ENCODE data around the gene PCCA. TPM values are rescaled to one million over a fixed set of nuclear protein-coding genes. Genes with fewer than 3 reads are reported as not detected.

Gene PCCA
- polyA plus RNA-seq, 1 experiment, result 22.6 TPM

DNA sequence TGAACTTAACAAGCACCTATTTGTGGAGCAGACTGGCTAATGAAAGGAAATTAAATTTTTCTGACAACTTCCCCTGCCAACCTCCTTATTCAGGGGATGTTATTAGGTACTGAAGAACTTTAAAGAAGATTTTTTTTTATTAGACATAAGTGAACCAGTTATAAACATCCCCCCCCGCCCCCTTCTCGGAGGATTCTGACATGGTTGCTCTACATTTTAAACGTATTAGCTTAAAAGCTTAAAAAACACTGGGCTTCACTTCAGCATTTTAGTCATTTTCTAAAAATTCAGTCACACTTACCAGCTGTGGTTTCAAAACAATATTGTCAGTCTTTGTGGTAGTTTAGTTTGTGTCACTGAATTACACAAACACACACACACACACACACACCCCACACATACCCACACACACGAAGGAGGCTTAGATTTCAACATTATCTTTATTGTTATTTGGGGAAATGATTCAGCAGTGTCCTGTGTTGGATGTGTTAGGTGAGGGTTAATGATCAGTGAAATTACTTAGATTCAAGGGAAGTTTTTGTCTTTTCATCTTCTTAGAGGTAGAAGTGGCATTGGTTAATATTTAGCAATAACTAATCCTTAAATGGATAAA is 145.7 kb downstream of the PCCA start:
- no peaks in the 10 kb centered on the region for H3K27me3 ChIP-seq (ENCODE audit: control insufficient read depth, insufficient read depth, low read length)
- DNase-seq (ENCODE audit: low read depth, low spot score), result no peak
- ChIA-PET CTCF (interaction anchor here (0.6 to 5.6 kb wide), 17 partner anchors 11 to 821 kb away, joined by 3 to 67 read pairs (median 4); partner anchors contain the start of gene PCCA), POLR2A (interaction anchor here (1.2 kb wide), 1 partner anchor 146 kb away, joined by 3 read pairs; the partner anchor contains the start of gene PCCA)
- no peaks in the 10 kb centered on the region for H3K9me3 ChIP-seq (ENCODE audit: control insufficient read depth, insufficient read depth, low read length)
- TF ChIP-seq, protein P1, sequence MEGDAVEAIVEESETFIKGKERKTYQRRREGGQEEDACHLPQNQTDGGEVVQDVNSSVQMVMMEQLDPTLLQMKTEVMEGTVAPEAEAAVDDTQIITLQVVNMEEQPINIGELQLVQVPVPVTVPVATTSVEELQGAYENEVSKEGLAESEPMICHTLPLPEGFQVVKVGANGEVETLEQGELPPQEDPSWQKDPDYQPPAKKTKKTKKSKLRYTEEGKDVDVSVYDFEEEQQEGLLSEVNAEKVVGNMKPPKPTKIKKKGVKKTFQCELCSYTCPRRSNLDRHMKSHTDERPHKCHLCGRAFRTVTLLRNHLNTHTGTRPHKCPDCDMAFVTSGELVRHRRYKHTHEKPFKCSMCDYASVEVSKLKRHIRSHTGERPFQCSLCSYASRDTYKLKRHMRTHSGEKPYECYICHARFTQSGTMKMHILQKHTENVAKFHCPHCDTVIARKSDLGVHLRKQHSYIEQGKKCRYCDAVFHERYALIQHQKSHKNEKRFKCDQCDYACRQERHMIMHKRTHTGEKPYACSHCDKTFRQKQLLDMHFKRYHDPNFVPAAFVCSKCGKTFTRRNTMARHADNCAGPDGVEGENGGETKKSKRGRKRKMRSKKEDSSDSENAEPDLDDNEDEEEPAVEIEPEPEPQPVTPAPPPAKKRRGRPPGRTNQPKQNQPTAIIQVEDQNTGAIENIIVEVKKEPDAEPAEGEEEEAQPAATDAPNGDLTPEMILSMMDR (IDR thresholded peaks at IDR 0.05; ENCODE audit: low read depth, low read length), result no peak
- no peak overlapping the region for H3K4me3 ChIP-seq (ENCODE audit: low read depth, low read length)
- no peak overlapping the region for H3K27ac ChIP-seq (ENCODE audit: low read depth, low read length)

DNA sequence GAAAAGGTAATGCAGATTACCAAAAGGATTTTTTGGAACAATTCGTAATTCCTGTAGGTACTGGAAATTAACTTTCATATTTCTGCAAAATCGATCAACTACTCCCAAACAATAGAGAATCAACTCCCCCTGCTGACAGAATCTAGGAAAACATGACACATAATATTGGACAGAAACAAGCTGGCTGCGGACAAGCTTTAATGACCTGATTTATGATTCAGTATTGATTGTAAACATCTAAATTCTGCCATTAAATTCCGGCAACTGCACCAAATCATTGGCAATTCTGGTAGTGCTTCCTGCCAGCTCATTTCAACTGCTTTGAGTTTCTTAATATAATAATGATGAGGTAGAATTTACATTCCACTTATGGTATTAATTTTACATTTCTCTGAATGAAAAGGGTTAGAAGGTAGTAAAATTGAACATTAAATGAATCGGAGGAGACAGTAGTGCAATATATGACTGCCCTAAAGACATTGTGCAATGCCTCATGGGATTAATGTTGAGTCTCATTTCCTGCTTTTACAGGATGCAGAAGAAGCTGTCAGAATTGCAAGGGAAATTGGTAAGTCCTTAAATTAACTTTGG is 146.5 kb downstream of the PCCA start:
- ChIA-PET POLR2A (interaction anchor here (1.2 kb wide), 1 partner anchor 147 kb away, joined by 3 read pairs; the partner anchor contains the start of gene PCCA), CTCF (interaction anchor here (0.6 to 5.6 kb wide), 24 partner anchors 10 to 579 kb away, joined by 3 to 67 read pairs (median 4); partner anchors contain the start of gene PCCA)
- no peak for DNase-seq (ENCODE audit: low read depth, low spot score)
- H3K4me3 ChIP-seq (ENCODE audit: low read depth, low read length), result no peak overlapping the region
- no peaks in the 10 kb centered on the region for H3K9me3 ChIP-seq (ENCODE audit: control insufficient read depth, insufficient read depth, low read length)
- H3K27ac ChIP-seq (ENCODE audit: low read depth, low read length), result no peak overlapping the region
- TF ChIP-seq, protein P1 (IDR thresholded peaks at IDR 0.05; ENCODE audit: low read depth, low read length), result peak; percentile 64
- H3K27me3 ChIP-seq (ENCODE audit: control insufficient read depth, insufficient read depth, low read length), result no peaks in the 10 kb centered on the region

DNA sequence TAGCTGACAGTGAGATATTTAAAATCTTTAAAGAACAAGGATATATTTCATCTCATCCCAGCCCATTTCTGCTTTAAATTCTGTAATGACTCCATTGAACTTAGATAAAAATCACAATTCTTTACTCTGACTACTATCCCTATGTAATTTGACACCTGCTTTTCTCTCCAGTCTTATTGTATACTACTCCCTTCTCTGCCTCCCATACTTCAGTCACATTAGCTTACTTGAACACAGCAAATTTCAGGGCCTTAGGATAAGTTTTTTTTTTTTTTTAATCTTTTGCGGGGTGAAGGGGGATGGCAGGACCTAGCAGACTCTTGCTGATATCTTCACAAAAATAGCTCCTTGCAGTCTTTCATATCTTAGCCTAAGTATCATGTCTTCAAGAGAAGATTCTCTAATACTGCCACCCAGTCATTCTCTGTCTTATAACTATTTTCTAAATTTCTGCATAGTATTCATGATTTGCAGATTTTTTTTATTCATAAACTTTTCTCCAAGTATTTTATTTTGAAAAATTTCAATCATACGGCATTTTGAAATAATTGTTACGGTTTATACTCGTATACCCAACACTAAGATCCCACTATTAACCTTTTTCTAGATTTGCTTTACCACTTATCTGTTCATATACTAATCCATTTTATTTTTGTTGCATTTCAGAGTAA is 151.4 kb downstream of the PCCA start:
- POLR2A ChIA-PET, result no interaction called here
- CTCF ChIA-PET, result interaction anchor here (1.0 kb wide), 2 partner anchors 275 to 324 kb away, joined by 3 to 4 read pairs; no protein-coding TSS in a partner anchor

DNA sequence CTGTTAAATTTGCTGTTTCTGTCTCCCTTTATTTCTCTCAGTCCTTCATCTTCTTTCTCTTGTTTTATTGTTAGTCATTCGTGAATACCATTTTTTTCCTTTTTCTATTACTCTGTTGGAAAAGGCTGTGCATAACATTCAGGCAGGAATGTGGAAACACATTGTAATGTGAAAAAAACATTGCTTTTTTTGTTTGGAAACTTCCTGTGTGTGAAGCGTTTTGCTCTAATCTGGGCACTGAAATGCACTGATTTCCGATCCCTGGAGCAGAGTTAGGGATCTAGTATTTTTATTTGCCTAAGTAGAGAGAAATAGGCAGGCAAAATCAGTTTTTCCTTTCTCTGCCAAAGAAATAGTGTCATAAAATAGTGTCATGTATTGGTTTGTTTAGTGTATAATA is 155.5 kb downstream of the PCCA start:
- Histone ChIP-seq H3K4me3 (ENCODE audit: low read depth, low read length) (no peak overlapping the region), H3K27me3 (ENCODE audit: control insufficient read depth, insufficient read depth, low read length) (no peaks in the 10 kb centered on the region), H3K9me3 (ENCODE audit: control insufficient read depth, insufficient read depth, low read length) (peaks cover 8% of the 10 kb centered on the region), H3K27ac (ENCODE audit: low read depth, low read length) (no peak overlapping the region)
- TF ChIP-seq, protein P1 (IDR thresholded peaks at IDR 0.05; ENCODE audit: low read depth, low read length), result no peak
- POLR2A ChIA-PET, result no interaction called here
- CTCF ChIA-PET, result interaction anchor here (0.6 kb wide), 1 partner anchor 14 kb away, joined by 3 read pairs; no protein-coding TSS in a partner anchor
- DNase-seq (ENCODE audit: low read depth, low spot score), result no peak

More for the DNA sequence above, 151.4 kb downstream of the PCCA start:
- DNase-seq (ENCODE audit: low read depth, low spot score), result no peak
- no peak overlapping the region for H3K27ac ChIP-seq (ENCODE audit: low read depth, low read length)
- TF ChIP-seq, protein P1 (IDR thresholded peaks at IDR 0.05; ENCODE audit: low read depth, low read length), result no peak
- H3K27me3 ChIP-seq (ENCODE audit: control insufficient read depth, insufficient read depth, low read length), result no peaks in the 10 kb centered on the region
- no peaks in the 10 kb centered on the region for H3K9me3 ChIP-seq (ENCODE audit: control insufficient read depth, insufficient read depth, low read length)
- no peak overlapping the region for H3K4me3 ChIP-seq (ENCODE audit: low read depth, low read length)

Data from AG04450 (cell line).